ENCODE data around the gene GALP.
"Not testable (repeated sequence)": the region's sequence is repeated elsewhere in the genome, so short reads cannot be mapped to it uniquely, and the experiment has no call there.

The GALP gene

DNA sequence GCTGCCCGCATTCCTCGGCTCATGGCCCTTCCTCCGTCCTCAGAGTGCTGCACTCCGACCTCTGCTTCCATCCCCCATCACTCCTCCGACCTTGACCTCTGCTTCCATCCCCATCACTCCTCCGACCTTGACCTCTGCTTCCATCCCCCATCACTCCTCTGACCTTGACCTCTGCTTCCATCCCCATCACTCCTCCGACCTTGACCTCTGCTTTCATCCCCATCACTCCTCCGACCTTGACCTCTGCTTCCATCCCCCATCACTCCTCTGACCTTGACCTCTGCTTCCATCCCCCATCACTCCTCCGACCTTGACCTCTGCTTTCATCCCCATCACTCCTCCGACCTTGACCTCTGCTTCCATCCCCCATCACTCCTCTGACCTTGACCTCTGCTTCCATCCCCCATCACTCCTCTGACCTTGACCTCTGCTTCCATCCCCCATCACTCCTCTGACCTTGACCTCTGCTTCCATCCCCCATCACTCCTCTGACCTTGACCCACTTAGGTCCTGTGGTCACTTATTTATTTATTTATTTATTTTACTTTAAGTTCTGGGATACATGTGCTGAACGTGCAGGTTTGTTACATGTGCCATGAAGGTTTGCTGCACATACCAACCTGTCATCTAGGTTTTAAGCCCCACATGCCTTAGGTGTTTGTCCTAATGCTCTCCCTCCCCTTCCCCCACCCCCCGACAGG is 26.7 kb upstream of the GALP start:
- not testable (repeated sequence) for DNase-seq

DNA sequence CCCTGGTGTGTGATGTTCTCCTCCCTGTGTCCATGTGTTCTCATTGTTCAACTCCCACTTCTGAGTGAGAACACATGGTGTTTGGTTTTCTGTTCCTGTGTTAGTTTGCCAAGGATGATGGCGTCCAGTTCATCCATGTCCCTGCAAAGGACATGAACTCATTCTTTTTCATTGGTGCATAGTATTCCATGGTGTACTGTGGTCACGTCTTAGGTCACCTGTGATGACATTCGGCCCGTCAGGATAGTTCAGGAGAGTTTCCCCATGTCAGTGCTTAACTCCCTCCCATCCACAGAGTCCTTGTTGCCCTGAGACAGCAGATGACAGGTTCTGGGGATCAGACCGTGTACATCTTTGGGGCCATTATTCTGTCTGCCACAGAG is 26.2 kb upstream of the GALP start:
- DNase-seq = no peak

DNA sequence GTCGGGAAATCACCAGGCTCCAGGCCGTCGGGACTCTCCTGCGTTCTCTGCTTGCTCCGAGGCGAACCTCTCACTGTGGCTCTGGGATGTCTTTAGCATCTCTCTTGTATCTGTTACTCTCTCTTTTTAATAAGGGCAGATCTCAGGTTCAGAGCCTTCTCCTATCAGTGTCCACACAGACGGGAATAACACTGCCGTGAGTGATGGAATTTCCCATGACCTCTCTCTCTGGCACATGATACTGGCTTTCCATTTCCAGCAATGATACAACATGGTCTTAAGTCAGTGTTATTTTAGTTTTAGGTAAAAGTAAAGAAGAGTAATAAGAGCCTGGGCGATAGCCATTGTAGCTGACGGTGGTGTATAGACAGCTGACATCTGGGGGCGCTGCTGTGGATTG is 25.4 kb upstream of the GALP start:
- DNase-seq = no peak

DNA sequence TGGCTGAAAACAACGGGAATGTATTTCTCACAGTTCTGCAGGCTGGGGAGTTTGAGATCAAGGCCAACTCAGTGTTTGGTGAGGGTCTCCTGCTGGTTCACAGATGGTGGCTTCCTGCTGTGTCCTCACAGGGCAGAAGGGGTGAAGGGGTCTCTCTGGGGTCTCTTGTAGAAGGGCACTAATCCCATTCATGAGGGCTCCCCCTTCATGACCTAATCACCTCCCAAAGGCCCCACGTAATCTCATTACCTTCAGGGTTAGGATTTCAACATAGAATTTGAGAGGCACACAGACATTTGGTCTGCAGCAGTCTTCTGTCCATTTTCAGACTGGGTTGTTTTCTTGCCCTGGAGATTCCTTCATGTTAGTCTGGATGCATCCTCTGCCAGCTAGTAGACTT is 23.2 kb upstream of the GALP start:
- no peak for DNase-seq

DNA sequence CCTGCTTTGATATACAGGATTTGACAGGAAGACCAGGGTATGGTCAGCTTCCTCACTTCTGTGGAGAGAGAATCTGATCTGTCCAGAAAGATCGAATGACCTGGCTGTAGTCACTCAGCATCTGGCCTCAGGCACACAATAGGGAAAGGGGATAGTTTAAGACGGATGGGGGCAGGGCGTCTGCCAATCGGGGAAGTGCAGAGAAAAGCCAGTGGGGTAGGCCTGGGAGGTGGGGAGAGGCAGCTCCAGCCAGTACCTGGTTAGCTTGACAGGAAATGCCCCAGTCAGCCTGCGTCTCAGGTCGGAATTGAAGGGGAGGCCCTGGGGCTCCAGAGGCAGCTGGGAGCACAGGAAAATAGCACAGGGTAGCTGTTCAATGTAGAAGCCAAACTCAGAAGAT is 22.3 kb upstream of the GALP start:
- DNase-seq = no peak

DNA sequence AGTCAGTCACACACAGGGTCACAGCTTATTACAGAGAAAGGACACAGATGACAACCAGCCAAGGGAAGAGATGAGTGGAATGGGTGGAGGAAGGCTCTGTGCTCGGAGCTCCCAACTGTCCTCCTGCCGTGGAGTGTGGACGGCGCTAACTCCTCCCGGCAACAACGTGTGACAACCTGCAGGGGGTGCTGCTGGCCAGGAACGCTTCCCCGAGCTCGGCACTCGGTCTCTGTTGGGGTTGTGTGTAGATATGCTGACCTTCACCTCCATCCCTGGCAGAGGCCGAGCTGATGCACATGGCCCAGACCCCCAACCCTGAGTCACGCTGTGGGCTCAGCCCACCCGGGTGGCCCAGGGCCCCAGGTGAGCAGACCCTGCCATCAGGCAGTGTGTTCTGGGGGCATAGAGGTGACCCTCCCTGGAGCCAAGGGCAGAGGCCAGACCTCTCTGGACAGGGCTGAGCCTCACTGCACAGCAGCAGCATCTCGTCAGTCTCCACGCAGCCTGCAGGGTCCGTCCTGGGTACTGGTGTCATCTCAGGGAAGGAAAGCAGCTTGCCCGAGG is 20.6 kb upstream of the GALP start:
- no peak for DNase-seq

DNA sequence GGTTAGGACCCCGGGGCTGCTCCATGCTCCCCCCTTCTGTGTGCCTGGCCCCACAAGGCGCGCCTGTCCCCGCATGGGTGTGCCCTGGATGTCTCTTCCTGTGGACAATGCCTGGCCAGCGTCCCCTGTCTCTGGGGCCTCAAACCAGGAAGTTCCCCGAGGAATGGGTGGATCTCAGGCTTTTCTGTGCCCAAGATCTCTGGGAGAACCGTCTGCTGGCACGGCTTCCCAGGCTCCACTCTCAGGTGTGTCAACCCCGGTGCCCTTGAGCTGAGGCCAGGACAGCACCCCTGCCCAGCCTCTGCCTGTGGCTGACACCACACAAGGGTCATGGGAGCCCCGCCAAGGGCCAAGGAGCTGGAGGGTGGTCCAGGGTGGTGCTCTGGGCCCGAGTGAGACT is 19.0 kb upstream of the GALP start:
- no peak for DNase-seq

DNA sequence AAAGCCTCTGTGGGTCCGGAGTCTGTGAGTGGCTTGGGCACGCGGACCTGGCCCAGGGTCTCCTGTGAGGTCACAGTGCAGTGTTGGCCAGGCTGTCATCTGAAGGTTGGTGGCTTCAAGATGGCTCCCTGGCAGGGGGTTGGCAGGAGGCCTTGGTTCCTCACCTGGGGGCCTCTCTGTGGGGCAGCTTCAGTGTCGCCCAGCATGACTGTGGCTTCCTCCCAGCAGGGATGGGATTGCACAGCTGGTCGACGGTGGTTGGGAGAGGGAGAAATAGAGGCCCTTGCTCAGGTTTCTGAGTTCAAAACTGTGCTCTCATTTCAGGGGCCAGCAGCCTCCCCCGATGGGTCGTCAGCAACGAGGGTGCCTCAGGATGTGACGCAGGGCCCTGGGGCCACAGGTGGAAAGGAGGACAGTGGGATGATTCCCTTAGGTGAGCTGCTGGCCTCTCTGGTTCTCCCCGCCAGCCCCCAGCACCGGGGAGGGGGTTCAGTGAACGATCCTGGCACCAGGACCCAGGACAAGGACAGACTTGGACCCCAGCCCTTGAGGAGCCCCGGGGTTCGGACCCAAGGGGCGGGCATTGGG is 17.5 kb upstream of the GALP start:
- DNase-seq = no peak

DNA sequence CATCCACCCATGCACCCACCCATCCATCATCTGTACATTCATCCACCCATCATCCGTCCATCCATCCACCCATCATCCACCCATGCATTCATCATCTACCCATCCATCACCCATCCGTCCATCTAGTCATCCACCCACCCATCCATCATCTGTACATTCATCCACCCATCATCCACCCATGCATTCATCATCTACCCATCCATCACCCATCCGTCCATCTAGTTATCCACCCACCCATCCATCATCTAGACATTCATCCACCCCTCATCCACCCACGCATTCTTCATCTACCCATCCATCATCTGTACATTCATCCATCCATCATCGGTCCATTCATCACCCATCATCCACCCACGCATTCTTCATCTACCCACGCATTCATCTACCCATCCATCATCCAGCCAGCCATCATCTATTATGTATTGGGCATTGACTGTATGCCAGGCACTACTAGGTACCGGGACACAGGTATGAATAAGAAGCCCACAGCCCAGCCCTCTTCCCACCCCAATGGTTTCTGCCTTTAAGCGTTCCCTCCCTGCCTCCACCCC is 16.7 kb upstream of the GALP start:
- no peak for DNase-seq

DNA sequence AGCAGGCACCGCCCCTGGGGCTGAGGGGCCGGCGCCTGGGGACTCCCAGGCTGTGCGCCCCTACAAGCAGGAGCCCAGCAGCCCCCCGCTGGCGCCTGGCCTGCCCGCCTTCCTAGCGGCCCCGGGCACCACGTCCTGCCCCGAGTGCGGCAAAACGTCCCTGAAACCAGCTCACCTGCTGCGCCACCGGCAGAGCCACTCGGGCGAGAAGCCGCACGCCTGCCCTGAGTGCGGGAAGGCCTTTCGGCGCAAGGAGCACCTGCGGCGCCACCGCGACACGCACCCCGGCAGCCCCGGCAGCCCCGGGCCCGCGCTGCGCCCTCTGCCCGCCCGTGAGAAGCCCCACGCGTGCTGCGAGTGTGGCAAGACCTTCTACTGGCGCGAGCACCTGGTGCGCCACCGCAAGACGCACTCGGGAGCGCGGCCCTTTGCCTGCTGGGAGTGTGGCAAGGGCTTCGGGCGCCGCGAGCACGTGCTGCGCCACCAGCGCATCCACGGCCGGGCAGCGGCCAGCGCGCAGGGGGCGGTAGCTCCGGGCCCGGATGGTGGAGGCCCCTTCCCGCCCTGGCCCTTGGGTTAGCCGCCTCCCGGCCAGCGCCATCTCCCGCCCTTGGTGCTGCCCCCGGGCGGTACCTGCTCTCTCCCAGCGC is 16.1 kb upstream of the GALP start:
- no peak for DNase-seq

DNA sequence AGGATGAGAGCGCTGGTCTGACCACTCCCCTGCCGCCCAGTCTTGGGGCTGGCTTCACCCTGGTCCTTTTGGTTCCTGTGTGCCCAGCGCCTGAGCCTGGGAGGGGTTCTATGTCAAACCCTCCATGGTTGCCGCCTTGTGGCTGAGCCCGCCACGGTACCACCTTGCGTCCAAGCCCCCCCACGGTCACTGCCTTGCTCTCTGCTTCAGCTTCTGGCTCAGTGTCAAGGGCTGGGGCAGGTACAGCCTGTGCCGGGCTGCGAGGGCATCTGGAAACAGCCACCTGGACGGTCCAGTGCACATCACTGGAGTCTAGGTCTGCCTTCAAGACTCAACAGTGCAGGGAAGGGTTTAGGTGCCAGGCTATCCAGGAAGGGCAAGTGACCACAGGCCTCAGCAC is 14.3 kb upstream of the GALP start:
- no peak for DNase-seq

DNA sequence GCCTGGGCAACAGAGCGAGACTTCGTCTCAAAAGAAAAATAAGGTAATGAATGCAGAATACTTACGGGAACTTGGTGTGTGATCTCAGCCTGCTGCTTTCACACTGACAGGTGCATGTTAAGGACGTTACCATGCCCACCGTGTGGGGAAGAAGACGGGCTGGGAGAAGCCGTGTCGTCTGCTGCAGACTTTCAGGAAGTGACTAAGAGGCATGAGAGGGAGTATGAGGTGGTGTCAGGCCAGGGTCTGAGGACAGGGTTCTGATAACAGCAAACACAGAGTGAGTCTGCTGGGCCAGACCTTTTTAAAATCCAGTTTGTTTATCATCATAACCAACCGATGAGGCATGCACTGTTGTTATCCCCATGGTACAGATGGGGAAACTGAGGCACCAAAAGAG is 13.6 kb upstream of the GALP start:
- no peak for DNase-seq

DNA sequence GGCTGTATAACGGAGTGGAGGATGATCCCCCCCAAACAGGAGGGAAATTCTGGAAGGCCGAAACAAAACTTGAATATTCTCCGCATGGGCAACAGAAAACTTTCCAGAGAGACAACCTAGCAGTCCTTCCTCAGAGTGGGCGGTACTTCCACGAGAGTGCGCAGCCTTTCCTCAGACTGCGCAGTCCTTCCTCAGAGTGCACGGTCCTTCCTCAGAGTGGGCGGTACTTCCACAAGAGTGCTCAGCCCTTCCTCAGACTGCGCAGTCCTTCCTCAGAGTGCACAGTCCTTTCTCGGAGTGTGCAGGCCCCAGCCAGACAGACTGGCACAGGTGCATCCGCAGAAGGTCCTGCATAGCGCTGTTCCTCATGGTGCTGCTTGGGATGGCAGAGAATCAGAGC is 12.7 kb upstream of the GALP start:
- DNase-seq = no peak

DNA sequence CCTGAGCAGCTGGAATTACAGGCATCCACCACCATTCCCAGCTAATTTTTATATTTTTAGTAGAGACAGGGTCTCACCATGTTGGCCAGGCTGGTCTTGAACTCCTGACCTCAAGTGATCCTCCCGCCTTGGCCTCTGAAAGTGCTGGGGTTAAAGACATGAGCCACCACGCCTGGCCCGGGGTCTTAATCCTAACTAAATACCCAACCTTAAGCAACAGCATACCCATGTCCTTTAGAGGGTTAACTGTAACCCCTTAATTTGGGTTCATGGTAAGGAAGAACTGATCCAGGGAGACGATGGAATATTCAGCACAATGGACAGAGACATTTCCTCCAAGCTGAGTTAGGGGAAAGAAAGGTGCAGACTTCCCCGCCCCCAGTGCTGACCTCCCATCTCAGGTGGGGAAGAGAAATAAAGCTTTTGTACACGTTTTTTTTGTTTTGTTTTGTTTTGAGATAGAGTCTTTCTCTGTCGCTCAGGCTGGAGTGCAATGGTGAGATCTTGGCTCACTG is 8.7 kb upstream of the GALP start:
- no peak for DNase-seq

DNA sequence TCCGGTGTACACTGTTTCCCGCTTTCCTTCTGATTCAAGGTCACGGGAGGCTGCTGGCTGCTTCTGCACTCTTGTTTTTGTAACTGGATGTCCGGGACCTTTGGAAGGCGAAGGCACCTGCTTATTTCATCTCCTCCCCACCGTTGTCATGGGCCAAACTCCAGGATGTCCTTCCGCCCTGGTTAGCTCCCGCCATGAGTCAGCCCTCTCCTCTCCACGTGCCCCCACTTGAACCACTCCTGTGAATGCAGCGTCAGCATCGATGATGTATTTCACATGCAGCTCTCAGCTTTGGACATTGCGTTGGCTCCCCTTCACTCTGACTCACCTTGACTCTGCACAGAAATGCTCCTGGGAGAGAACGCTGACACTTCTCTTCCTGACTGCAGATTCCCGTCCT is 5.5 kb upstream of the GALP start:
- no peak for DNase-seq

DNA sequence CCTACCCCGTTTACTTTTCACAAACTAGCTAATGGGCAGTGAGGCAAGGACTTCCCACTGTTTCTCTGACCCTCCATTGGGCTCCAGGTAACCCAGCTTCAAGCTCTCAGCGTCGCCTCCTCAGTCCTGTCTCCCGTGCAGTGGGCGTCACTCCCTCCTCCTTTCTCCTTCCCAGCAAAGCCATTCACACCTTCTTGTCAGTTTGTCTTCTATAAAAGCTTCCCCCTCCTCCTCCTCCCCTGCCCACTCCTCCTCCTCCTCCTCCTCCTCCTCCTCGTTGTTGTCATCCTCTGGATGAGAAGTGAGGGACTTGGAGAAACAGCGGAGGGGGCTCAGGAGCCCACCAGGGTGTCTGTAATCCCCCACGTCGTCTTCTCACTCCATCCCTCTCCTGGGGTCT is 1.7 kb upstream of the GALP start:
- no peak for DNase-seq

DNA sequence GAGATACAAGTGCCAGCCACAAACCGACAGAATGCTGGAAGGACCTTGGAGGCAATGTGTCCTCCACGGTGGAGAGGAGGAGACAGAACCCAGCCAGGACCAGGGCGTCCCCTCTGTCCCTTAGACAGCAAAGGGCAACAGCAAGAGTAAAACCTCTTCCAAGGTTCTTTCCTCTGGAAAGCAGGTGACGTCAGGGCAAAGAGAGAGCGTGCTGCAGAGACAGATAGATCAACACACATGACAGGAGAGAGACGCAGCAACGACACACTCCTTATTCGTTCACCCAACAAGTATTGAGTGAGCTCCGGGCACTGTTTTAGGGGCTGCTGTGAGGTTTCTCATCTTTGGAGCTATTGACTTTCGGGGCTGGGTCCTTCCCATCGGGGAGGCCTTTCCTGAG is 1.3 kb upstream of the GALP start:
- DNase-seq = no peak

DNA sequence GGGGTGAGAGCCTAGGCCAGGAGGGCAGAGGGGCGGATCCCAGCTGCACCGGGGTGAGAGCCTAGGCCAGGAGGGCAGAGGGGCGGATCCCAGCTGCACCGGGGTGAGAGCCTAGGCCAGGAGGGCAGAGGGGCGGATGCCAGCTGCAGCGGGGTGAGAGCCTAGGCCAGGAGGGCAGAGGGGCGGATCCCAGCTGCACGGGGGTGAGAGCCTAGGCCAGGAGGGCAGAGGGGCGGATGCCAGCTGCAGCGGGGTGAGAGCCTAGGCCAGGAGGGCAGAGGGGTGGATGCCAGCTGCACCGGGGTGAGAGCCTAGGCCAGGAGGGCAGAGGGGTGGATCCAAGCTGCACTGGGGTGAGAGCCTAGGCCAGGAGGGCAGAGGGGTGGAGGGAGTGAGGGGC is 502 bp downstream of the GALP start:
- not testable (repeated sequence) for DNase-seq

DNA sequence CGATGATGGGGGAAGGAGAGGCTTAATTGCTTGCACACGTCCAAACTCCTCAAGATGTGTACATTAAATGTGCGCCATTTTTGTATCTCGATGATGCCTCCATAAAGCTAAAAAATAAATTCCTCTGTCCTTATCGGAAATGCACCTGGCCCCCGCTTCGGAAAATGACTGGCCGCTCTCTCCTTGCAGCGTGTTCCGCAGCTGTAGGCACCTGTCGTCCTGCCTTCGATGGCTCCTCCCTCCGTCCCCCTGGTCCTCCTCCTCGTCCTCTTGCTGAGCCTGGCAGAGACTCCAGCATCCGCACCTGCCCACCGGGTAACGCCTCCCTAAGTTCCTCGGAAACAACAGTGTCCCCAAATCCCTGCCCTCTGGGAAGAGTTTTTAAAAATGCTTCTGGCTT is 1.1 kb downstream of the GALP start:
- DNase-seq = no peak

DNA sequence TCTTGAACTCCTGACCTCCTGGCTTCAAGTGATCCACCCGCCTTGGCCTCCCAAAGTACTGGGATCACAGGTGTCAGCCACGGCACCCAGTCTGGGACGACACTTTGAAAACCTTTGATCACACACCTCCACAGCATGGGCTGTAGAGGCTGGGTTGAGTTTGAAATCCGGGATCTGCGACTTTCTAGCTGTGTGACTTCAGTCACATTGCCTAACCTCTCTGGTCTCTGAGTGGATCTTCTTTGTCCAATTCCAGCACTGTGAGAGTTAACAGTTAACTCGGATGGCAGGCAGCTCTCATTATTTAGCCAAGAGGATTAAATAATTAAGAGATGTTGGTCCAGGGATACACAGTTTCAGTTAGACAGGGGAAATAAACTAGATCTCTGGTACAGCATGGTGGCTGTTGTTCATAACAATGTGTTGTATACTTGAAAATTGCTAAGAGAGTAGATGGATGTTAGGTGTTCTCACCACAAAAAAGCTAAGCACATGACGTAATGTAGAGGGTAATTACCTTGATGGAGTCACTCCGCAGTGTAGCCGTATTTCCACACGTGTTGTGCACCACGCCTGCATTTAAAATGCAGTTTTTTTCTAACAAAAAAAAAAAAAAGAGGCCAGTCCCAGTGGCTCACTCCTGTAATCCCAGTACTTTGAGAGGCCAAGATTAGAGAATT is 1.9 kb downstream of the GALP start:
- DNase-seq = no peak

DNA sequence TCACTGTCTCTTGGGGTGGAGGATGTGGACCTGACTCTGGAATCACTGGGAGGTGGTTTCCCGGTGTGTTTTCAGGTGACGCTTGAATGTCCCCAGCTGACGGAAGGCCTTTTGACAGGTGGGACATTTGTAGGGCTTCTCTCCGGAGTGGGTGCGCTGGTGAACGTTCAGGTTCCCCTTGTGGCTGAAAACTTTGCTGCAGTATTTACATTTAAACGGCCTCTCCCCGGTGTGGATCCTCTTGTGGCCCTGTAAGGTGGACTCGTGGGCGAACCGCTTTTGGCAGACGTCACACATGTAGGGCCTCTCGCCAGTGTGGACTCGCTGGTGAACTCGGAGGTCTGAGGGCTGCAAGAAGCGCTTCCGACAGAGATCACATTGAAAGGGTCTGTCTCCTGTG is 14.0 kb downstream of the GALP start:
- no peak for DNase-seq

DNA sequence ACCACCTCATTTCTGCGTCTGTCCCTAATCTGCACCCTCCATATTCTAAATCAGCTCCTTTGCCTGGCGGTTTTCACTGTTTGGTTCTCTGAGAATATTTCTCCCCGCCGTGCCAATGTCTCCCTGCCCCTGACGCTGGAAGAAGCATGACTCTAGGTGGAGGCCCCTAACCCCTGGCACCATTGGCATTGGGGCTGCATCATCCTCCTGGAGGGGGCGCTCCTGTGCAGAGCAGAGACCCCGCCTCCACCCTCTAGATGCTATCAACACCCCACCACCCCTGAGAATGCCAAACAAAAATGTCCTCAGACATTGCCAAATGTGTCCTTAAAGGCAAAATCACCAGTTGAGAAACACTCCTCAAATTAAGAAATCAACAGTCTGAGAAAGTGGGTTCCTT is 15.3 kb downstream of the GALP start:
- DNase-seq = no peak

DNA sequence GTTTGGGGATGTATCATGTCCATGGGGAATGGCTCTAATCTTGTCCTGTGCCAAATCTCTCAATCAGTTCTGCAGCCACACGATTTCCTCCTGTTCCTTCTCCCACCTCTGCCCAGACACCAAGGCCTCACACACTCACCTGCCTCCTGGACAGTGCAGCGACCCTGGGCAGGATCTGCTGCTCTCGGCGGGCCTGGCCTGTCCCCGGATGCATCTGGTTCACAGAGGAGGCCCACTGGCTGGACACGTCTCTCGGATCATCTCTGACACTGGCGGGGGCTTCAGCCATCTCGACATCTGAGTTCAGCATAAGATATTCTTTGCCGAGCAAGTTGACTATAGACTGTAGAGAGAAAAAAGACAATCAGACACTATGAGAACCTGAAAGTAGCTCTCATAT is 15.9 kb downstream of the GALP start:
- no peak for DNase-seq
